Osteoblast (primary cell): ENCODE measurements around the gene KIT. TPM values are rescaled to one million over a fixed set of nuclear protein-coding genes. Genes with fewer than 3 reads are reported as not detected.

ENCODE experiments used
- DNase-seq: peaks from one replicate; pipeline ENCODE4 v3.0.0; 2011; ENCODE audit warnings: low spot score, mixed read lengths; ENCODE audit not compliant: insufficient read length; ENCODE audit errors: missing footprints
- H2AFZ ChIP-seq: 2 replicates; pipeline ENCODE4 v1.6.0; 2011; ENCODE audit warnings: mild to moderate bottlenecking, low read length
- H3K27ac ChIP-seq: 2 replicates; pipeline ENCODE4 v1.5.1; 2011; ENCODE audit warnings: mild to moderate bottlenecking, low read depth, low read length, moderate library complexity
- H3K27me3 ChIP-seq: 2 replicates; pipeline ENCODE4 v1.6.0; 2012; ENCODE audit warnings: mild to moderate bottlenecking, control low read depth, inconsistent platforms, low read length, moderate library complexity; ENCODE audit not compliant: insufficient read depth
- H3K36me3 ChIP-seq: 2 replicates; pipeline ENCODE4 v1.5.1; 2011; ENCODE audit warnings: mild to moderate bottlenecking, low read length, control low read depth, moderate library complexity; ENCODE audit not compliant: insufficient read depth
- H3K4me1 ChIP-seq: 2 replicates; pipeline ENCODE4 v1.5.1; 2011; ENCODE audit warnings: mild to moderate bottlenecking, low read length, control low read depth, moderate library complexity; ENCODE audit not compliant: insufficient read depth
- H3K4me2 ChIP-seq: 2 replicates; pipeline ENCODE4 v1.6.0; 2011; ENCODE audit warnings: mild to moderate bottlenecking, low read length; ENCODE audit not compliant: insufficient read depth
- H3K4me3 ChIP-seq: fragments of 200-600 bp; sonication (generic); 3 replicates; pipeline ENCODE4 v1.5.1; 2012; ENCODE audit warnings: mild to moderate bottlenecking, low read length, inconsistent platforms; ENCODE audit not compliant: insufficient read depth
- H3K79me2 ChIP-seq: 2 replicates; pipeline ENCODE4 v1.6.0; 2012; ENCODE audit warnings: mild to moderate bottlenecking, low read length, control low read depth, inconsistent platforms; ENCODE audit not compliant: insufficient read depth
- H3K9me3 ChIP-seq: 2 replicates; pipeline ENCODE4 v1.5.1; 2011; ENCODE audit warnings: low read depth, low read length, control low read depth
- H4K20me1 ChIP-seq: 2 replicates; pipeline ENCODE4 v1.6.0; 2012; ENCODE audit warnings: mild to moderate bottlenecking, low read length, control low read depth; ENCODE audit not compliant: insufficient read depth
- CTCF ChIP-seq: IDR thresholded peaks from 2 replicates; pipeline ENCODE4 v1.5.1; 2011; ENCODE audit warnings: mild to moderate bottlenecking, low read depth, low read length, moderate library complexity; ENCODE audit errors: extremely low read depth
- total RNA-seq: library from RNA; depleted of rRNA; stranded (reverse); fragments of >200 nt; gene quantifications from 2 replicates; pipeline ENCODE4 v1.2.3, GENCODE V29; 2012

Gene KIT
- total RNA-seq, 1 donor, result 0.36 TPM

- Histone ChIP-seq H3K4me2 (no peak overlapping the region), H3K9me3 (no peaks in the 10 kb centered on the region), H3K27me3 (no peaks in the 10 kb centered on the region), H3K79me2 (no peaks in the 10 kb centered on the region), H3K27ac (no peak overlapping the region), H2AFZ (no peak overlapping the region), H3K36me3 (no peaks in the 10 kb centered on the region), H3K4me3 (no peak overlapping the region), H3K4me1 (no peaks in the 10 kb centered on the region), H4K20me1 (no peaks in the 10 kb centered on the region)
- no peak for TF ChIP-seq CTCF
- peak; percentile 42 for DNase-seq
Observed at GRCh38 chr4:54754394-54754793, 96.6 kb downstream of the KIT start.

GRCh38 chr4:54764476-54764875 lies 106.7 kb downstream of the KIT start:
- H2AFZ ChIP-seq, result no peak overlapping the region
- H3K27ac ChIP-seq, result no peak overlapping the region
- H4K20me1 ChIP-seq, result no peaks in the 10 kb centered on the region
- DNase-seq, result no peak
- no peak overlapping the region for H3K4me3 ChIP-seq
- no peaks in the 10 kb centered on the region for H3K36me3 ChIP-seq
- H3K27me3 ChIP-seq, result no peaks in the 10 kb centered on the region
- no peaks in the 10 kb centered on the region for H3K9me3 ChIP-seq
- no peaks in the 10 kb centered on the region for H3K79me2 ChIP-seq
- TF ChIP-seq CTCF, result no peak
- no peak overlapping the region for H3K4me2 ChIP-seq
- H3K4me1 ChIP-seq, result no peaks in the 10 kb centered on the region

DNA sequence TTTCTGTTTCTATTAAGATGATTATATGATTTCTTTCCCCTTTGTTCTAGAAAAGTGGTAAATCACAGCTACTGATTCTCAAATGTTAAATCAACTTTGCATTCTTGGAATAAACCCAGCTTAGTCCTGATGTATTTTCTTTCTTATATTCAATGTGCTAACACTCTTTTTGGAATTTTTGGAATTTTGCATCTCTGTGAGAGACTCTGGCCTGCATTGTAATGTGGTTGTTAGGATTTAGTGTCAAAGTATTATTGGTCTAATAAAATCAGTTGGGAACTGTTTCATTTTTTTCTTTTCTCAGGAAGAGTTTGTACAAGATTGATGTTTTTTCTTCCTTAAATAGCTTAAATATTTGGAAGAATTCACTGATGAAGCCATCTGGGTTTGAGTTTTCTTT lies 109.6 kb downstream of the KIT start:
- H2AFZ ChIP-seq, result no peak overlapping the region
- H3K4me1 ChIP-seq, result no peaks in the 10 kb centered on the region
- no peak for TF ChIP-seq CTCF
- no peaks in the 10 kb centered on the region for H3K79me2 ChIP-seq
- no peaks in the 10 kb centered on the region for H3K36me3 ChIP-seq
- H3K27me3 ChIP-seq, result no peaks in the 10 kb centered on the region
- no peak overlapping the region for H3K4me2 ChIP-seq
- H4K20me1 ChIP-seq, result no peaks in the 10 kb centered on the region
- no peaks in the 10 kb centered on the region for H3K9me3 ChIP-seq
- no peak for DNase-seq
- no peak overlapping the region for H3K27ac ChIP-seq
- no peak overlapping the region for H3K4me3 ChIP-seq

DNA sequence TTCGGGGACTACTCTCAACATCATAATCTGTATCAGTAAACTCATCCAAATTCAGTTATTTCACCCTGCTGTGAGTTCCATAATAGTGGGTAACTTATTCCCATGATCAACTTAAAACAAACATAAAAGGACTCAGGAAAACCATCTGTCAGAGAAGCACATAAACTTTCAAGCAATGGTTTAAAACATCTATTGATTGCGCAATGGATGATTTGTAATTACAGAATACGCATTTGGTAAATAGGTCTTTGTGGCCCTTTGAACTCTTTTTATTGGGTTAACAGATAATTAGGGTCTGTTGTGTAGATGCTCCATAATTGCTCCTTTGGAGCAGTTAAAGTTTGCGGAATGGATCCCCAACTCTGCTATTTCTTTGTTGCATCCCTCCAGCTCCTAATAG lies 115.3 kb downstream of the KIT start:
- Histone ChIP-seq H2AFZ (no peak overlapping the region), H3K9me3 (no peaks in the 10 kb centered on the region), H3K79me2 (no peaks in the 10 kb centered on the region), H4K20me1 (no peaks in the 10 kb centered on the region), H3K36me3 (no peaks in the 10 kb centered on the region), H3K27me3 (no peaks in the 10 kb centered on the region), H3K27ac (no peak overlapping the region), H3K4me1 (no peaks in the 10 kb centered on the region), H3K4me3 (no peak overlapping the region), H3K4me2 (no peak overlapping the region)
- no peak for TF ChIP-seq CTCF
- DNase-seq, result no peak
